Stimulated activated CD4-positive, alpha-beta T cell treated with anti-CD3 and anti-CD28 coated beads, Interleukin-2, amount 100 ng/mL, for 48 hours (primary cell): ENCODE measurements around the gene COL6A6.
"Not testable (repeated sequence)": the region's sequence is repeated elsewhere in the genome, so short reads cannot be mapped to it uniquely, and the experiment has no call there.

Experiments used
- DNase-seq, 2 donors: peaks; one replicate each; pipeline ENCODE4 v3.0.0-alpha.2; 2020

Gene COL6A6

DNA sequence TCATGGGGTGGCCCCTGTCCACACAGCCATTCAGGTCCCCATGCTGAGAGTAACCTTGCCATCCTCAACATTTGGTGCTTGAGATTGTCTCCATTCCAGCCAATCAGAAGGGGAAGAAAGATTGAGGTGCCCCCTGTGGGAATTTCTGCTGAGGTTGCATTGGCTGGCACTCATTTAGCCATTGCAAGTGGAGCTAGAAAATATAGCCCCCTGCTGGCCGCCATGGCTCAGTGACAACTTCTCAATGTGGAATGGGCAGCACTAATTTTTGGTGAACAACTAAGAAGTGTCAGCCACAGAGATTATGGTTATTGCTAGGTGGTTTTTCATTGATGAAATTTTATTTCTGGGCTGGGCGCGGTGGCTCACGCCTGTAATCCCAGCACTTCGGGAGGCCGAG is 22.0 kb downstream of the COL6A6 start:
- peak; percentile 17 to 23 for DNase-seq

DNA sequence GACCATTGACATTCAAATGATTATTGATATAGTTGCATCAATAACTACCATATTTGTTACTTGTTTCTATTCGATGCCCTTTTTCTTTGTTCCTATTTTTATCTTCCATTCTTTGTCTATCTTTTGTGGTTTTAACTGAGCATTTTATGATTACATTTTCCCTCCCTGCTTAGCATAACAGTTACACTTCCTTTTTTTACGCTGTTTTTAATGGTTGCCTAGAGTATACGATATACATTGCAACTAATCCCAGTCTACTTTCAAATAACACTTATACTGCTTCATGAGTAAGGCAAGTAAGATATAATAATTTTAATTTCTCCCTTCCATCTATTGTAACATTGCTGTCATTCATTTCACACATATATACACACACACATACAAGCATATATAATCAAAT is 26.3 kb downstream of the COL6A6 start:
- no peak for DNase-seq

DNA sequence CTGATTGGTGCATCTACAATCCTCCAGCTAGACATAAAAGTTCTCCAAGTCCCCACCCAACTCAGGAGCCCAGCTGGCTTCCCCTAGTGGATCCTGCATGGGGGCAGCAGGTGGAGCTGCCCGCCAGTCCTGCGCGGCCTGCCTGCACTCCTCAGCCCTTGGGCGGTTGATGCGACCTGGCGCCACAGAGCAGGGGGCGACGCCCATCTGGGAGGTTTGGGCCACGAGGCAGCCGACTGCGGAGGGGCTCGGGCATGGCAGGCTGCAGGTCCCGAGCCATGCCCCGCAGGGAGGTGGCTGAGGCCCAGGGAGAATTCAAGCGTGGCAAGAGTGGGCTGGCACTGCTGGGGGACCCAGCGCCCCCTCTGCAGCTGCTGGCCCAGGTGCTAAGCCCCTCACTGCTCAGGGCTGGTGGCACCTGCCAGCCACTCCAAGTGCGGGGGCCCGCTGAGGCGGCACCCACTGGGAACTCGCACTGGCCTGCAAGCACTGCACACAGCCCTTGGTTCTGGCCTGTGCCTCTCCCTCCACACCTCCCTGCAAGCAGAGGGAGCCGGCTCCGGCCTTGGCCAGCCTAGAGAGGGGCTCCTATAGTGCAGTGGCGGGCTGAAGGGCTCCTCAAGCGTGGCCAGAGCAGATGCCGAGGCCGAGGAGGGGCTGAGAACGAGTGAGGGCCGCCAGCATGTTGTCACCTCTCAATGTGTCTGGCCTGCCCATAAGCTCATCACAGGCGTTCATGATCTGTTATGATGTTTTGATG is 30.1 kb downstream of the COL6A6 start:
- no peak for DNase-seq

DNA sequence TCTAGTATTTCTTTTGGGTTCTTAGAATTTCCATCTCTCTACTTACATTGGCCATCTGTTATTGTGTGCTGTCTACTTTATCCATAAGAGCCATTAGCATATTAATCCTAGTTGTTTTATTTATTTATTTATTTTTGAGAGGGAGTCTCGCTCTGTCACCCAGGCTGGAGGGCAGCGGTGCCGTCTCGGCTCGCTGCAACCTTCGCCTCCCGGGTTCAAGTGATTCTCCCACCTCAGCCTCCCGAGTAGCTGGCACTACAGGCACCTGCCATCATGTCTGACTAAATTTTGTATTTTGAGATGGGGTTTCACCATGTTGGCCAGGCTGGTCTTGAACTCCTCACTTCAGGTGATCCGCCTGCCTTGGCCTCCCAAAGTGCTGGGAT is 30.7 kb downstream of the COL6A6 start:
- not testable (repeated sequence) for DNase-seq

DNA sequence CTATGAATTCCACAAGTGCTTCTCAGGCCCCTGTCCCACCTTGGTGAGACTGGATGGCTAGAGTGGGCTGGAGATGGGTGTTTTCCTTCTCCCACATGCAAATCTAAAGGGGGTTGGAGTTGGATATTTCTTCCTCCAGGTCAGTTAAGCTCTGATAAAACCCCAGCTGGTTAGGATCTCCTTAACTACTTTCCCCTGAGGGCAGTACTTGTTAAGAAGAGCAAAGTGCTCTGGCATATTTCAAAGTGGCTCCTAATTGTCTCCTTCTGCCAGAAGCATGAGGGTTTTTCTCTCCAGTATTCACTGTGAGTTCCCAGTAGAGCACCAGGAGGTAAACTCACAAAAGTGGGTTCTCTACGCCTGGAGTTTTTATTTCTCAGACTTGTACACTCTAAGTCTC is 31.4 kb downstream of the COL6A6 start:
- no peak for DNase-seq

DNA sequence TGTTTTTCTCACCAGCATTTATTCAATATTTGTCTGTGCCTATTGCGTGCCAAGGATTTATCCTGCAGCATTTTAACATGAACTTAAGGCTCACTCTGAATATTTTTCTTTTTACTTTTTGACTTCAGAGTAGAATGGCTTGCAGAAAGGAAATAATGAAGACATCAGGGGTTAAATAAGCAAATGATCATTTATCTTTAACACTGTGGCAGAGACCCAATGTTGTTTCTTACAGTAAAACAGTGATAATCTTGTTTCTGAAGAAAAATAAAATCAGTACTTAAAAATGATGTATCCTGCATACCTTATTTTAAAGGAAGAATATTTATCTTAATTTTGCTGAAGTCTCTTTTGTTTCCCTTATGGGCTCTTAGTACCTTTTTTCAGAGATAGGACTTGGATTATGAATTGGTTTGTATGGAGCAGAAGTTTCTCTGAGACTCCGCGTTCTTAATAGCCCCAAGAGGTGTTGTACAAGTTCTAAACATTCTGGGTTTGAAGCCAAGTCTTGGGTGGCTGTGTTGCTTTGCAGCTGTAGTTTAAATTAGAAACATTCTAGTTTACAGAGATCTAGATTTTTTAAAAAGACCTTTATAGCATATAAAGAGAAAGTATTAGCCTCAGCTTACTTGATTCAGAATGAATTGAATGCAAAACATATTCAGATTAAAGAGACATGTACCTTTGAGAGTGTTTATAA is 40.5 kb downstream of the COL6A6 start:
- DNase-seq: no peak

DNA sequence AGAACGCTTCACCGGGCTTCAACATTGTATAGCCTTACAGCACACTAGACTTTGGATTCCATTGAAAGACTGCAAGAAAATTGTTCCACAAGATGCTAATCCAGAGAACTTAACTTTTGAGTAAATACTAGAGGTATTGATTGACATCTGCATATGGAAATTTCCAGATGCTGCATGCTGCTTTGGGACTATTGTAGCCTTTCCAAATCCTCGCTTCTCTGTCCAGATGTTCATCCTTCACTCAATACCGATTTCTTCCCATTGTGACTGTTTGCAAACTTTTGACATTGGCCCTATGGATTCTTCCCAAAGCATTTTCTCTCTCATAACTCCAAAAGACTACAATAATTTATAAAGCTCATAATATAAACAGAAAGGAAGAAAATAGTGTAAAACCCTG is 41.4 kb downstream of the COL6A6 start:
- no peak for DNase-seq

DNA sequence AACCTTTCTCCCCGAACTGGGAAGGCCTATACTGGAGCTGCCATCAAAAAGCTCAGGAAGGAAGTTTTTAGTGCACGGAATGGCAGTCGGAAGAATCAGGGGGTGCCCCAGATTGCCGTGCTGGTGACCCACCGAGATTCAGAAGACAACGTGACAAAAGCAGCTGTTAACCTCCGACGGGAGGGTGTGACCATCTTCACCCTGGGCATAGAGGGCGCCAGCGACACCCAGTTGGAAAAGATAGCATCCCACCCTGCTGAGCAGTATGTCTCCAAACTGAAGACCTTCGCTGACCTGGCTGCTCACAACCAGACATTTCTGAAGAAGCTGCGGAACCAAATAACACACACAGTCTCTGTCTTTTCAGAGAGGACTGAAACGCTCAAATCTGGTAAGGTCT is 48.2 kb downstream of the COL6A6 start:
- no peak for DNase-seq
